Ovary (tissue), 3 donors: ENCODE data around the gene NUDT6.

Experiments used
- POLR2A ChIP-seq: fragments of 450-650 bp; IDR thresholded peaks from one replicate; pipeline ENCODE4 v1.6.1; 2017; ENCODE audit warnings: antibody characterized with exemption, mild to moderate bottlenecking, moderate library complexity
- TF ChIP-seq, protein P1 (sequence below), 3 donors: fragments of 450-650 bp in 2 of 3; fragments of 200-600 bp in 1 of 3; IDR thresholded peaks; one replicate each; pipeline versions ENCODE4 v1.5.1 to v1.8.0; 2016 to 2022; ENCODE audit warnings: antibody characterized with exemption in 3 of 3, mild to moderate bottlenecking in 1 of 3
- donor health status: DM: no; HTN: no; CAD: no.

DNA sequence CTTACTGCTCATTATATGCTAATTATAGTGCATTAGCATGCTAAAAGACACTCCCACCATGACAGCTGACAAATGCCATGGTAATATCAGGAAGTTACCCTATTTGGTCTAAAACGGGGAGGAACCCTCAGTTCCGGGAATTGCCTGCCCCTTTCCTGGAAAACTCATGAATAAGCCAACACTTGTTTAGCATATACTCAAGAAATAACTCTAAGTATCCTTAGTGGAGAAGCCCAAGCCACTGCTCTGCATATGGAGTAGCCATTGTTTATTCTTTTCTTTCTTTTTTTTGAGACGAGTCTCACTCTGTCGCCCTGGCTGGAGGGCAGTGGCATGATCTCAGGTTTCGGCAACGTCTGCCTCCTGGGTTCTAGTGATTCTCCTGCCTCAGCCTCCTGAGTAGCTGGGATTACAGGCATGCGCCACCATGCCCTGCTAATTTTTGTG is 15.5 kb downstream of the NUDT6 start:
- TF ChIP-seq, protein P1, sequence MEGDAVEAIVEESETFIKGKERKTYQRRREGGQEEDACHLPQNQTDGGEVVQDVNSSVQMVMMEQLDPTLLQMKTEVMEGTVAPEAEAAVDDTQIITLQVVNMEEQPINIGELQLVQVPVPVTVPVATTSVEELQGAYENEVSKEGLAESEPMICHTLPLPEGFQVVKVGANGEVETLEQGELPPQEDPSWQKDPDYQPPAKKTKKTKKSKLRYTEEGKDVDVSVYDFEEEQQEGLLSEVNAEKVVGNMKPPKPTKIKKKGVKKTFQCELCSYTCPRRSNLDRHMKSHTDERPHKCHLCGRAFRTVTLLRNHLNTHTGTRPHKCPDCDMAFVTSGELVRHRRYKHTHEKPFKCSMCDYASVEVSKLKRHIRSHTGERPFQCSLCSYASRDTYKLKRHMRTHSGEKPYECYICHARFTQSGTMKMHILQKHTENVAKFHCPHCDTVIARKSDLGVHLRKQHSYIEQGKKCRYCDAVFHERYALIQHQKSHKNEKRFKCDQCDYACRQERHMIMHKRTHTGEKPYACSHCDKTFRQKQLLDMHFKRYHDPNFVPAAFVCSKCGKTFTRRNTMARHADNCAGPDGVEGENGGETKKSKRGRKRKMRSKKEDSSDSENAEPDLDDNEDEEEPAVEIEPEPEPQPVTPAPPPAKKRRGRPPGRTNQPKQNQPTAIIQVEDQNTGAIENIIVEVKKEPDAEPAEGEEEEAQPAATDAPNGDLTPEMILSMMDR (IDR thresholded peaks at IDR 0.05), result no peak
- no peak for TF ChIP-seq POLR2A
